ENCODE measurements around the gene PNLIPRP2. TPM values are rescaled to one million over a fixed set of nuclear protein-coding genes. Genes with fewer than 3 reads are reported as not detected.
A peak's percentile ranks its signal among the peaks of the same experiment; 100 is the strongest.

The PNLIPRP2 gene
- total RNA-seq, 1 donor from 2014 or later, result not detected

GRCh38 chr10:116608686-116609594 is 11.8 kb upstream of the PNLIPRP2 start:
- no peak for TF ChIP-seq CTCF (IDR thresholded peaks at IDR 0.05; ENCODE audit: insufficient read depth, low read length, poor library complexity, severe bottlenecking)
- Histone ChIP-seq H3K27me3 (ENCODE audit: control insufficient read depth, insufficient read depth, low read length) (peaks cover 2% of the 10 kb centered on the region), H3K36me3 (ENCODE audit: control insufficient read depth, insufficient read depth, low read length) (no peaks in the 10 kb centered on the region), H3K4me3 (ENCODE audit: low read depth, low read length) (peak overlapping the region; percentile 65)
- DNase-seq (ENCODE audit: low read depth), result no peak

- no peak for TF ChIP-seq CTCF (IDR thresholded peaks at IDR 0.05; ENCODE audit: insufficient read depth, low read length, poor library complexity, severe bottlenecking)
- H3K4me3 ChIP-seq (ENCODE audit: low read depth, low read length), result no peak overlapping the region
- H3K36me3 ChIP-seq (ENCODE audit: control insufficient read depth, insufficient read depth, low read length), result no peaks in the 10 kb centered on the region
- H3K27me3 ChIP-seq (ENCODE audit: control insufficient read depth, insufficient read depth, low read length), result peaks cover 2% of the 10 kb centered on the region
- no peak for DNase-seq (ENCODE audit: low read depth)
Observed at GRCh38 chr10:116610443-116611152, 10.2 kb upstream of the PNLIPRP2 start.

- H3K4me3 ChIP-seq (ENCODE audit: low read depth, low read length), result no peak overlapping the region
- peaks cover 2% of the 10 kb centered on the region for H3K27me3 ChIP-seq (ENCODE audit: control insufficient read depth, insufficient read depth, low read length)
- no peak for DNase-seq (ENCODE audit: low read depth)
- H3K36me3 ChIP-seq (ENCODE audit: control insufficient read depth, insufficient read depth, low read length), result no peaks in the 10 kb centered on the region
- no peak for TF ChIP-seq CTCF (IDR thresholded peaks at IDR 0.05; ENCODE audit: insufficient read depth, low read length, poor library complexity, severe bottlenecking)
Observed at GRCh38 chr10:116611153-116611545, 9.6 kb upstream of the PNLIPRP2 start.

GRCh38 chr10:116612107-116612769 is 8.5 kb upstream of the PNLIPRP2 start:
- DNase-seq (ENCODE audit: low read depth), result no peak
- no peaks in the 10 kb centered on the region for H3K36me3 ChIP-seq (ENCODE audit: control insufficient read depth, insufficient read depth, low read length)
- no peak overlapping the region for H3K4me3 ChIP-seq (ENCODE audit: low read depth, low read length)
- no peak for TF ChIP-seq CTCF (IDR thresholded peaks at IDR 0.05; ENCODE audit: insufficient read depth, low read length, poor library complexity, severe bottlenecking)
- peaks cover 5% of the 10 kb centered on the region for H3K27me3 ChIP-seq (ENCODE audit: control insufficient read depth, insufficient read depth, low read length)

GRCh38 chr10:116613471-116613870 is 7.3 kb upstream of the PNLIPRP2 start:
- H3K36me3 ChIP-seq (ENCODE audit: control insufficient read depth, insufficient read depth, low read length), result no peaks in the 10 kb centered on the region
- DNase-seq (ENCODE audit: low read depth), result no peak
- peaks cover 5% of the 10 kb centered on the region for H3K27me3 ChIP-seq (ENCODE audit: control insufficient read depth, insufficient read depth, low read length)
- TF ChIP-seq CTCF (IDR thresholded peaks at IDR 0.05; ENCODE audit: insufficient read depth, low read length, poor library complexity, severe bottlenecking), result no peak
- H3K4me3 ChIP-seq (ENCODE audit: low read depth, low read length), result no peak overlapping the region

All from kidney epithelial cell (primary cell).